Coronary artery (tissue), 2 donors: ENCODE results near the gene MRGPRF.

Source experiments
- DNase-seq: peaks from one replicate; pipeline ENCODE4 v3.0.0-alpha.2; 2017; ENCODE audit warnings: low spot score
- H3K27ac ChIP-seq, 2 donors: fragments of 200-600 bp; sonication (generic); one replicate each; pipeline ENCODE4 v1.5.1; 2016 to 2019
- H3K4me3 ChIP-seq: fragments of 200-600 bp; sonication (generic); 2 replicates; pipeline ENCODE4 v1.5.1; 2016; ENCODE audit warnings: mild to moderate bottlenecking, moderate library complexity
- TF ChIP-seq, protein P1 (sequence below): fragments of 200-600 bp; sonication (generic); IDR thresholded peaks from one replicate; pipeline ENCODE4 v1.5.1; 2019; ENCODE audit warnings: antibody characterized with exemption

Gene MRGPRF

GRCh38 chr11:68979931-68980775 lies 32.9 kb downstream of the MRGPRF start:
- Histone ChIP-seq H3K27ac (no peak overlapping the region), H3K4me3 (no peak overlapping the region)
- no peak for DNase-seq
- TF ChIP-seq, protein P1, sequence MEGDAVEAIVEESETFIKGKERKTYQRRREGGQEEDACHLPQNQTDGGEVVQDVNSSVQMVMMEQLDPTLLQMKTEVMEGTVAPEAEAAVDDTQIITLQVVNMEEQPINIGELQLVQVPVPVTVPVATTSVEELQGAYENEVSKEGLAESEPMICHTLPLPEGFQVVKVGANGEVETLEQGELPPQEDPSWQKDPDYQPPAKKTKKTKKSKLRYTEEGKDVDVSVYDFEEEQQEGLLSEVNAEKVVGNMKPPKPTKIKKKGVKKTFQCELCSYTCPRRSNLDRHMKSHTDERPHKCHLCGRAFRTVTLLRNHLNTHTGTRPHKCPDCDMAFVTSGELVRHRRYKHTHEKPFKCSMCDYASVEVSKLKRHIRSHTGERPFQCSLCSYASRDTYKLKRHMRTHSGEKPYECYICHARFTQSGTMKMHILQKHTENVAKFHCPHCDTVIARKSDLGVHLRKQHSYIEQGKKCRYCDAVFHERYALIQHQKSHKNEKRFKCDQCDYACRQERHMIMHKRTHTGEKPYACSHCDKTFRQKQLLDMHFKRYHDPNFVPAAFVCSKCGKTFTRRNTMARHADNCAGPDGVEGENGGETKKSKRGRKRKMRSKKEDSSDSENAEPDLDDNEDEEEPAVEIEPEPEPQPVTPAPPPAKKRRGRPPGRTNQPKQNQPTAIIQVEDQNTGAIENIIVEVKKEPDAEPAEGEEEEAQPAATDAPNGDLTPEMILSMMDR, result no peak

GRCh38 chr11:68978931-68979594 lies 34.0 kb downstream of the MRGPRF start:
- H3K4me3 ChIP-seq, result no peak overlapping the region
- TF ChIP-seq, protein P1, result no peak
- DNase-seq, result no peak
- H3K27ac ChIP-seq, result no peak overlapping the region

DNA sequence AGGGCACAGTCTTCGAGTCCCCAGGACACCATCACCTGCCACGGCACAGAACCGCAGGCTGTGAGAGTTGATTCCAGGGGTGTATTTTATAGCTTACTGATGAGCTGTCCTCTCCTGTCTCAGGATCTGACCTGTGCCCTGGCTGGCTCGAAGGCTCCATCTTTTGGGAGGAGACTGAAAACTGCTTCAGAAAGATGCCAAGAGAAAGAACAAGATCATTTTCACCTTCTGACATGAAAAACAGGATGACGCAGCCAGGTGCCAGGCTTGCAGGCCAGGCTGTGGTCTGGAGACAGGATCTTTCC lies 34.5 kb downstream of the MRGPRF start:
- no peak overlapping the region for H3K27ac ChIP-seq
- H3K4me3 ChIP-seq, result no peak overlapping the region
- TF ChIP-seq, protein P1, result no peak
- no peak for DNase-seq

GRCh38 chr11:68977781-68978625 lies 35.0 kb downstream of the MRGPRF start:
- Histone ChIP-seq H3K4me3 (no peak overlapping the region), H3K27ac (no peak overlapping the region)
- TF ChIP-seq, protein P1, result no peak
- DNase-seq, result no peak

DNA sequence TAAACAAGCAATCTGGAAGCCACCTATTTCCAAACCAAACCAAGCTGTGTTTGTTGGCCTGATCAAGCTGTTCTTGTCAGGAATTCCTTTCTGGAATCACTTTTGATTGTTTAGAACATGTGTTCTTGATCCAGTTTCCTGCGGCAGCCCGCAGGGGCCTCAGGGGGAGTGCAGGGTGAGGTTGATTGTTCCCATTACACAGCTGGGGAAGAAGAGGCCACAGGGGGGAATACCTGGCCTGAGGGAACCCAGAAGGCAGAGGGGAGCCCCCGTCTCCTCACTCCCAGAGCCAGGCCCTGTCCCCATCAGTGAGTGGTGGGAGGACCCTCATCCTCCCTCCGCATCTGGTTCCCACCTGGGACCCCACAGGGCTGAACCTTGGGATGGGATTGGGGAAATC lies 36.5 kb downstream of the MRGPRF start:
- H3K27ac ChIP-seq, result no peak overlapping the region
- no peak overlapping the region for H3K4me3 ChIP-seq
- TF ChIP-seq, protein P1, result no peak
- DNase-seq, result no peak

DNA sequence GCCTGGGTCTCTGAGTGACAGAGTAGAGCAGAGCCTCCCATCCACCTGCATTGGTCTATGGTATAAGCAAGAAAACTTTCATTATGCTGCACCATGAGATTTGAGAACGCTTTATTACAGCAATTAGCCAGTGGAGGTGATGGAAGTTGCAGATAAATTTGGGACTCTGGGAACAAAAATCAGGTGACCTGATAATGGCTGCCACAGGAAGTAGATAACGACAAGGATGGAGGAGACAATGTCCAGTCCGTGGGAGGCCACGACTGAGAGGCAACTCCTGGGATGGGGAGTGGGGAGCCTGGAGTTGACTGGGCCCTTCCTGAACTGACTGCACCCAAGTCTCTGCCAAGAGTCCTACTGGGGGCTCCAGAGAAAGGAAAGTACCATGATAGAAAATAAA lies 37.0 kb downstream of the MRGPRF start:
- TF ChIP-seq, protein P1, result no peak
- no peak overlapping the region for H3K27ac ChIP-seq
- DNase-seq, result no peak
- H3K4me3 ChIP-seq, result no peak overlapping the region
